ENCODE measurements around the gene PGC.

- TF ChIP-seq POLR2A (IDR thresholded peaks at IDR 0.05; ENCODE audit: extremely low read depth, insufficient read length): no peak
- no peak for TF ChIP-seq CTCF (IDR thresholded peaks at IDR 0.05; ENCODE audit: low read depth, low read length)
Observed at GRCh38 chr6:41733707-41734665, 13.2 kb downstream of the PGC start.
